Activated naive CD4-positive, alpha-beta T cell treated with anti-CD3 and anti-CD28 coated beads, Interleukin-2, amount 50 U/mL, for 24 hours (primary cell): ENCODE measurements around the gene ACACB.

ENCODE experiments used
- H3K27ac Mint-ChIP-seq: one replicate; pipeline ENCODE4 v1.8.0; 2021; ENCODE audit warnings: mild to moderate bottlenecking, mixed read lengths
- H3K27me3 Mint-ChIP-seq: one replicate; pipeline ENCODE4 v1.8.0; 2021; ENCODE audit warnings: mixed read lengths
- H3K36me3 Mint-ChIP-seq: one replicate; pipeline ENCODE4 v1.8.0; 2021; ENCODE audit warnings: mixed read lengths
- H3K4me1 Mint-ChIP-seq: one replicate; pipeline ENCODE4 v1.8.0; 2021; ENCODE audit warnings: mixed read lengths
- H3K4me3 Mint-ChIP-seq: one replicate; pipeline ENCODE4 v1.8.0; 2021; ENCODE audit warnings: mild to moderate bottlenecking, mixed read lengths
- H3K9me3 Mint-ChIP-seq: one replicate; pipeline ENCODE4 v1.8.0; 2021; ENCODE audit warnings: mixed read lengths

Gene ACACB

GRCh38 chr12:109197327-109197726, 80.9 kb downstream of the ACACB start:
- H3K9me3 Mint-ChIP-seq, result no peaks in the 10 kb centered on the region
- H3K27me3 Mint-ChIP-seq, result no peaks in the 10 kb centered on the region
- no peaks in the 10 kb centered on the region for H3K4me1 Mint-ChIP-seq
- H3K27ac Mint-ChIP-seq, result no peak overlapping the region
- H3K4me3 Mint-ChIP-seq, result no peak overlapping the region
- H3K36me3 Mint-ChIP-seq, result peaks cover 13% of the 10 kb centered on the region

- Mint-ChIP-seq H3K9me3 (no peaks in the 10 kb centered on the region), H3K36me3 (peaks cover 17% of the 10 kb centered on the region), H3K27ac (no peak overlapping the region), H3K27me3 (no peaks in the 10 kb centered on the region), H3K4me3 (no peak overlapping the region), H3K4me1 (no peaks in the 10 kb centered on the region)
These were observed 82.9 kb downstream of the ACACB start for GRCh38 chr12:109199324-109199723.

- no peak overlapping the region for H3K4me3 Mint-ChIP-seq
- H3K9me3 Mint-ChIP-seq, result no peaks in the 10 kb centered on the region
- H3K4me1 Mint-ChIP-seq, result no peaks in the 10 kb centered on the region
- peaks cover 13% of the 10 kb centered on the region for H3K36me3 Mint-ChIP-seq
- H3K27me3 Mint-ChIP-seq, result no peaks in the 10 kb centered on the region
- H3K27ac Mint-ChIP-seq, result no peak overlapping the region
These were observed 84.6 kb downstream of the ACACB start for GRCh38 chr12:109200825-109201495.

GRCh38 chr12:109201496-109201885, 85.1 kb downstream of the ACACB start:
- Mint-ChIP-seq H3K9me3 (no peaks in the 10 kb centered on the region), H3K4me3 (no peak overlapping the region), H3K27me3 (no peaks in the 10 kb centered on the region), H3K4me1 (no peaks in the 10 kb centered on the region), H3K36me3 (peaks cover 8% of the 10 kb centered on the region), H3K27ac (no peak overlapping the region)

- no peaks in the 10 kb centered on the region for H3K9me3 Mint-ChIP-seq
- H3K27me3 Mint-ChIP-seq, result no peaks in the 10 kb centered on the region
- no peak overlapping the region for H3K4me3 Mint-ChIP-seq
- no peaks in the 10 kb centered on the region for H3K4me1 Mint-ChIP-seq
- peaks cover 9% of the 10 kb centered on the region for H3K36me3 Mint-ChIP-seq
- no peak overlapping the region for H3K27ac Mint-ChIP-seq
These were observed 86.4 kb downstream of the ACACB start for GRCh38 chr12:109202770-109203169.

- peaks cover 9% of the 10 kb centered on the region for H3K36me3 Mint-ChIP-seq
- H3K9me3 Mint-ChIP-seq, result no peaks in the 10 kb centered on the region
- H3K27me3 Mint-ChIP-seq, result no peaks in the 10 kb centered on the region
- no peaks in the 10 kb centered on the region for H3K4me1 Mint-ChIP-seq
- H3K4me3 Mint-ChIP-seq, result no peak overlapping the region
- H3K27ac Mint-ChIP-seq, result no peak overlapping the region
These were observed 87.1 kb downstream of the ACACB start for GRCh38 chr12:109203480-109203879.

- H3K4me1 Mint-ChIP-seq, result no peaks in the 10 kb centered on the region
These were observed 92.7 kb downstream of the ACACB start for GRCh38 chr12:109209082-109209481.

GRCh38 chr12:109212460-109213115, 96.2 kb downstream of the ACACB start:
- peaks cover 5% of the 10 kb centered on the region for H3K36me3 Mint-ChIP-seq
- no peak overlapping the region for H3K4me3 Mint-ChIP-seq

More at GRCh38 chr12:109209082-109209481, 92.7 kb downstream of the ACACB start:
- Mint-ChIP-seq H3K4me3 (no peak overlapping the region), H3K9me3 (no peaks in the 10 kb centered on the region), H3K27me3 (no peaks in the 10 kb centered on the region), H3K27ac (no peak overlapping the region), H3K36me3 (peaks cover 3% of the 10 kb centered on the region)

GRCh38 chr12:109214131-109214530, 97.7 kb downstream of the ACACB start:
- Mint-ChIP-seq H3K27me3 (no peaks in the 10 kb centered on the region), H3K27ac (no peak overlapping the region), H3K4me3 (no peak overlapping the region), H3K4me1 (no peaks in the 10 kb centered on the region), H3K36me3 (peaks cover 7% of the 10 kb centered on the region), H3K9me3 (no peaks in the 10 kb centered on the region)

More at GRCh38 chr12:109212460-109213115, 96.2 kb downstream of the ACACB start:
- no peaks in the 10 kb centered on the region for H3K4me1 Mint-ChIP-seq
- H3K9me3 Mint-ChIP-seq, result no peaks in the 10 kb centered on the region
- no peak overlapping the region for H3K27ac Mint-ChIP-seq
- H3K27me3 Mint-ChIP-seq, result no peaks in the 10 kb centered on the region

- Mint-ChIP-seq H3K36me3 (peaks cover 14% of the 10 kb centered on the region), H3K27ac (no peak overlapping the region), H3K4me1 (no peaks in the 10 kb centered on the region), H3K27me3 (no peaks in the 10 kb centered on the region), H3K9me3 (no peaks in the 10 kb centered on the region), H3K4me3 (no peak overlapping the region)
These were observed 102.6 kb downstream of the ACACB start for GRCh38 chr12:109218996-109219395.

- Mint-ChIP-seq H3K27ac (no peak overlapping the region), H3K9me3 (no peaks in the 10 kb centered on the region), H3K4me3 (no peak overlapping the region), H3K4me1 (no peaks in the 10 kb centered on the region), H3K27me3 (no peaks in the 10 kb centered on the region), H3K36me3 (peaks cover 18% of the 10 kb centered on the region)
These were observed 103.6 kb downstream of the ACACB start for GRCh38 chr12:109219938-109220337.

- H3K27me3 Mint-ChIP-seq, result no peaks in the 10 kb centered on the region
- no peak overlapping the region for H3K4me3 Mint-ChIP-seq
- H3K9me3 Mint-ChIP-seq, result no peaks in the 10 kb centered on the region
- no peaks in the 10 kb centered on the region for H3K4me1 Mint-ChIP-seq
- H3K27ac Mint-ChIP-seq, result no peak overlapping the region
- H3K36me3 Mint-ChIP-seq, result peaks cover 18% of the 10 kb centered on the region
These were observed 105.0 kb downstream of the ACACB start for GRCh38 chr12:109221277-109221931.

GRCh38 chr12:109222062-109222461, 105.7 kb downstream of the ACACB start:
- H3K4me3 Mint-ChIP-seq, result no peak overlapping the region
- H3K9me3 Mint-ChIP-seq, result no peaks in the 10 kb centered on the region
- no peaks in the 10 kb centered on the region for H3K4me1 Mint-ChIP-seq
- H3K27ac Mint-ChIP-seq, result no peak overlapping the region
- peaks cover 15% of the 10 kb centered on the region for H3K36me3 Mint-ChIP-seq
- H3K27me3 Mint-ChIP-seq, result no peaks in the 10 kb centered on the region

- Mint-ChIP-seq H3K36me3 (peaks cover 15% of the 10 kb centered on the region), H3K4me1 (no peaks in the 10 kb centered on the region), H3K27me3 (no peaks in the 10 kb centered on the region), H3K4me3 (no peak overlapping the region), H3K9me3 (no peaks in the 10 kb centered on the region), H3K27ac (no peak overlapping the region)
These were observed 106.1 kb downstream of the ACACB start for GRCh38 chr12:109222496-109222895.

GRCh38 chr12:109223211-109223610, 106.8 kb downstream of the ACACB start:
- Mint-ChIP-seq H3K4me3 (no peak overlapping the region), H3K27ac (no peak overlapping the region), H3K4me1 (no peaks in the 10 kb centered on the region), H3K9me3 (no peaks in the 10 kb centered on the region), H3K27me3 (no peaks in the 10 kb centered on the region), H3K36me3 (peaks cover 15% of the 10 kb centered on the region)

- Mint-ChIP-seq H3K36me3 (peaks cover 13% of the 10 kb centered on the region), H3K9me3 (no peaks in the 10 kb centered on the region), H3K4me3 (no peak overlapping the region), H3K4me1 (no peaks in the 10 kb centered on the region), H3K27ac (no peak overlapping the region), H3K27me3 (no peaks in the 10 kb centered on the region)
These were observed 107.5 kb downstream of the ACACB start for GRCh38 chr12:109223868-109224267.
